Spleen (tissue), 11 donors: Measurements from ENCODE around the gene RCL1. TPM values are rescaled to one million over a fixed set of nuclear protein-coding genes. Genes with fewer than 3 reads are reported as not detected.

Source experiments
- DNase-seq: peaks from one replicate; pipeline ENCODE4 v3.0.0-alpha.2; 2020
- H3K27ac ChIP-seq, 8 donors: fragments of 200-600 bp; sonication (generic) in 7 of 8; 1 replicate in 4 of 8; 2 replicates in 4 of 8; pipeline versions ENCODE4 v1.5.0 to v1.8.0; 2016 to 2021; ENCODE audit warnings: inconsistent platforms in 4 of 8, mild to moderate bottlenecking in 4 of 8, moderate library complexity in 1 of 8
- H3K27me3 ChIP-seq, 7 donors: fragments of 200-600 bp; sonication (generic) in 6 of 7; replicated peaks in 1 of 7; 1 replicate in 4 of 7; 2 replicates in 3 of 7; pipeline versions ENCODE4 v1.5.0 to v1.8.0; 2016 to 2021; ENCODE audit warnings: inconsistent platforms in 3 of 7, mild to moderate bottlenecking in 1 of 7
- H3K36me3 ChIP-seq, 6 donors: fragments of 200-600 bp; sonication (generic) in 5 of 6; 1 replicate in 4 of 6; 2 replicates in 2 of 6; pipeline versions ENCODE4 v1.5.0 to v1.8.0; 2016 to 2021; ENCODE audit warnings: inconsistent platforms in 2 of 6
- H3K4me1 ChIP-seq, 6 donors: fragments of 200-600 bp; sonication (generic) in 5 of 6; 1 replicate in 3 of 6; 2 replicates in 3 of 6; pipeline versions ENCODE4 v1.5.0 to v1.8.0; 2016 to 2021; ENCODE audit warnings: inconsistent platforms in 3 of 6
- H3K4me3 ChIP-seq, 8 donors: fragments of 200-600 bp; sonication (generic) in 7 of 8; 1 replicate in 4 of 8; 2 replicates in 4 of 8; pipeline versions ENCODE4 v1.5.0 to v1.8.0; 2016 to 2021; ENCODE audit warnings: inconsistent platforms in 4 of 8, mild to moderate bottlenecking in 4 of 8, moderate library complexity in 2 of 8
- H3K9me3 ChIP-seq, 8 donors: fragments of 200-600 bp; sonication (generic) in 7 of 8; 1 replicate in 4 of 8; 2 replicates in 4 of 8; pipeline versions ENCODE4 v1.5.0 to v1.8.0; 2016 to 2021; ENCODE audit warnings: inconsistent platforms in 4 of 8
- CTCF ChIP-seq, 11 experiments: fragments of 200-600 bp in 7 of 11; fragments of 450-650 bp in 4 of 11; sonication (generic) in 4 of 11; IDR thresholded peaks in 8 of 11; conservative IDR thresholded peaks in 3 of 11; 1 replicate in 7 of 11; 2 replicates in 4 of 11; pipeline versions ENCODE4 v1.4.0 to v1.8.0; 2016 to 2021; ENCODE audit warnings: antibody characterized with exemption in 11 of 11, inconsistent platforms in 4 of 11, mild to moderate bottlenecking in 1 of 11
- POLR2A ChIP-seq, 3 donors: fragments of 450-650 bp; IDR thresholded peaks; one replicate each; pipeline ENCODE4 v1.5.1; 2017; ENCODE audit warnings: antibody characterized with exemption in 3 of 3, mild to moderate bottlenecking in 1 of 3
- POLR2AphosphoS5 ChIP-seq, 3 donors: sonication (generic); formaldehyde crosslinking; IDR thresholded peaks; one replicate each; pipeline ENCODE4 v1.5.1; 2017; ENCODE audit warnings: antibody characterized with exemption in 3 of 3
- WGBS, 5 donors: extraction: QIAGEN DNeasy Blood & Tissue Kit in 3 of 5; methylation state at CpG; one replicate each; pipeline versions ENCODE4 v1.1.5 to v1.1.7; 2013 to 2018; 5-methylcytosine and 5-hydroxymethylcytosine counted together
- intact Hi-C: fragments of 100-400 bp; cut with DNase I; formaldehyde crosslinking; loops from one replicate; pipeline ENCODE4 v1.15.0; 2023; ENCODE audit warnings: low total_unique reads
- polyA plus RNA-seq, 3 donors: library from polyadenylated mRNA; stranded (reverse); fragments of 200-250 nt; gene quantifications; one replicate each; pipeline ENCODE4 v1.2.1, GENCODE V29; 2013
- total RNA-seq, 7 donors: library from RNA; depleted of rRNA in 3 of 7; stranded (reverse); fragments of >200 nt in 3 of 7; fragmentation: NEBNext Ultra II Directional in 4 of 7; extraction: Animal tissue kit (Norgen Biotek cat#: 25700) in 4 of 7; gene quantifications; one replicate each; pipeline versions ENCODE4 v1.1.0 to v1.2.1, GENCODE V29; 2016 to 2021
- donor health status: healthy with polysubstance abuse.
- donor health status: DM: no; HTN: no; CAD: no; lungs with moderate emphysema.
- donor health status: DM: no; HTN: no; CAD: no.
- donor health status: Bipolar disorder and iron deficiency.
- donor health status: healthy.
- donor health status: DM: no; HTN: no; CAD: no.
- donor health status: DM: yes; HTN: yes; CAD: no.

The RCL1 gene
- total and polyA plus RNA-seq, 10 donors, result 11.8 to 29.4 (median 21.6) TPM

GRCh38 chr9:4821133-4821532, 28.4 kb downstream of the RCL1 start:
- H3K9me3 ChIP-seq, result no peaks in the 10 kb centered on the region
- no peaks in the 10 kb centered on the region for H3K27me3 ChIP-seq
- no peaks in the 10 kb centered on the region for H3K36me3 ChIP-seq
- H3K4me3 ChIP-seq, result no peak overlapping the region
- H3K27ac ChIP-seq, result no peak overlapping the region
- WGBS, 5 donors, result 89 to 96% (median 95%) methylated on average over 2 of the region's 2 CpGs
- peaks cover 0 to 30% (median 10%) of the 10 kb centered on the region in 6 donors for H3K4me1 ChIP-seq
- no peak for DNase-seq
- intact Hi-C loops, result no loop called here
- no peak for TF ChIP-seq CTCF (IDR thresholded peaks at IDR 0.05 in 8 of 11, conservative IDR thresholded peaks at IDR 0.05 in 3 of 11)
- no peak for TF ChIP-seq POLR2AphosphoS5 (IDR thresholded peaks at IDR 0.05)
- no peak for TF ChIP-seq POLR2A (IDR thresholded peaks at IDR 0.05)

GRCh38 chr9:4822057-4822456, 29.3 kb downstream of the RCL1 start:
- intact Hi-C loops, result no loop called here
- Histone ChIP-seq H3K4me3 (no peak overlapping the region), H3K27me3 (no peaks in the 10 kb centered on the region), H3K4me1 (peaks cover 0 to 28% (median 10%) of the 10 kb centered on the region in 6 donors), H3K27ac (no peak overlapping the region), H3K9me3 (no peaks in the 10 kb centered on the region), H3K36me3 (peaks cover 0 to 8% (median 0%) of the 10 kb centered on the region in 6 donors)
- TF ChIP-seq POLR2A (IDR thresholded peaks at IDR 0.05), result no peak
- TF ChIP-seq CTCF (IDR thresholded peaks at IDR 0.05 in 8 of 11, conservative IDR thresholded peaks at IDR 0.05 in 3 of 11), result no peak
- TF ChIP-seq POLR2AphosphoS5 (IDR thresholded peaks at IDR 0.05), result no peak
- no peak for DNase-seq

- no peaks in the 10 kb centered on the region for H3K27me3 ChIP-seq
- intact Hi-C loops, result no loop called here
- 95 to 97% (median 96%) methylated on average over 7 of the region's 7 CpGs for WGBS, 5 donors
- H3K9me3 ChIP-seq, result no peaks in the 10 kb centered on the region
- no peak for DNase-seq
- H3K4me1 ChIP-seq, result peaks cover 0 to 25% (median 12%) of the 10 kb centered on the region in 6 donors
- peaks cover 0 to 34% (median 3%) of the 10 kb centered on the region in 6 donors for H3K36me3 ChIP-seq
- TF ChIP-seq POLR2AphosphoS5 (IDR thresholded peaks at IDR 0.05) (no peak), CTCF (IDR thresholded peaks at IDR 0.05 in 8 of 11, conservative IDR thresholded peaks at IDR 0.05 in 3 of 11) (no peak), POLR2A (IDR thresholded peaks at IDR 0.05) (no peak)
- no peak overlapping the region for H3K4me3 ChIP-seq
- no peak overlapping the region for H3K27ac ChIP-seq
Measured at GRCh38 chr9:4826417-4827166, 33.8 kb downstream of the RCL1 start.

DNA sequence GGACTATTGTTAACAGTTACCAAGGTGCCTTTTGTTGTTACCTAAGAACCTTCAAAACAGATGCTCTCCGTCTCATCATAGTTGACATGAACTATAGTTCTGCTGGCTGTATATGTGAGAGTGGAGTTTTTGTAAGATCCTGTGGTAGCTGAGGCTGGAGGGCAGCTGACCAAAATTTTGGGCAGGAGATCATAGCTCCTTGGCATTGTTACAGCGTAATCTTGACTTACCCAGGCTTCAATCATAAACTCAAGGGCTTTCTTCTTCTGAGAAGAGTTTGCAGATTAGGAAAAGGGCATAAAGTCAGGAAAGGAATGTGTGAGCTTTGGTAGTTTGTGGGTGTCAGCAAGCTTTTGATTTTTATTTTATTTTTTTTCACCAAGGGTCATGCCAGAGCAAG, 34.5 kb downstream of the RCL1 start:
- H3K9me3 ChIP-seq, result no peaks in the 10 kb centered on the region
- TF ChIP-seq POLR2A (IDR thresholded peaks at IDR 0.05), result no peak
- TF ChIP-seq CTCF (IDR thresholded peaks at IDR 0.05 in 8 of 11, conservative IDR thresholded peaks at IDR 0.05 in 3 of 11), result no peak
- TF ChIP-seq POLR2AphosphoS5 (IDR thresholded peaks at IDR 0.05), result no peak
- no peak overlapping the region for H3K4me3 ChIP-seq
- peaks cover 0 to 40% (median 3%) of the 10 kb centered on the region in 6 donors for H3K36me3 ChIP-seq
- peaks cover 0 to 19% (median 6%) of the 10 kb centered on the region in 6 donors for H3K4me1 ChIP-seq
- 89 to 98% (median 92%) methylated on average over 2 of the region's 2 CpGs for WGBS, 5 donors
- no peak for DNase-seq
- no peak overlapping the region for H3K27ac ChIP-seq
- no peaks in the 10 kb centered on the region for H3K27me3 ChIP-seq
- intact Hi-C loops, result no loop called here
